ENCODE results near the gene MUC5AC.
"Not testable (repeated sequence)": the region's sequence is repeated elsewhere in the genome, so short reads cannot be mapped to it uniquely, and the experiment has no call there.

Gene MUC5AC

GRCh38 chr11:1248951-1249350 is 91.2 kb downstream of the MUC5AC start:
- in situ Hi-C loops (cut with MboI; ENCODE audit: low sequenced_read_pairs), result not testable (repeated sequence)

- in situ Hi-C loops (cut with MboI; ENCODE audit: low sequenced_read_pairs), result not testable (repeated sequence)
These were observed 92.7 kb downstream of the MUC5AC start for GRCh38 chr11:1250411-1250810.

Data from HL-60/S4 treated with phorbol 12-myristate 13-acetate at 8.2 ng/mL for 4 days and 3 days (cell line).